A549 (cell line): Measurements from ENCODE around the gene CLASP1.

ENCODE experiments used
- JUNB ChIP-seq: fragments of >200 bp; sonication (Bioruptor Twin); formaldehyde crosslinking; IDR thresholded peaks from 2 replicates; pipeline ENCODE4 v1.6.1; 2016
- KDM5A ChIP-seq: fragments of 200-600 bp; sonication (generic); IDR thresholded peaks from 2 replicates; pipeline ENCODE4 v1.6.1; 2016; ENCODE audit warnings: antibody characterized with exemption, mild to moderate bottlenecking
- TF ChIP-seq, protein P1 (sequence below): fragments of >200 bp; sonication (Bioruptor Twin); formaldehyde crosslinking; IDR thresholded peaks from 3 replicates; pipeline ENCODE4 v1.5.1; 2016

GRCh38 chr2:121519153-121519552, 130.1 kb downstream of the CLASP1 start:
- no peak for TF ChIP-seq KDM5A
- TF ChIP-seq, protein P1, sequence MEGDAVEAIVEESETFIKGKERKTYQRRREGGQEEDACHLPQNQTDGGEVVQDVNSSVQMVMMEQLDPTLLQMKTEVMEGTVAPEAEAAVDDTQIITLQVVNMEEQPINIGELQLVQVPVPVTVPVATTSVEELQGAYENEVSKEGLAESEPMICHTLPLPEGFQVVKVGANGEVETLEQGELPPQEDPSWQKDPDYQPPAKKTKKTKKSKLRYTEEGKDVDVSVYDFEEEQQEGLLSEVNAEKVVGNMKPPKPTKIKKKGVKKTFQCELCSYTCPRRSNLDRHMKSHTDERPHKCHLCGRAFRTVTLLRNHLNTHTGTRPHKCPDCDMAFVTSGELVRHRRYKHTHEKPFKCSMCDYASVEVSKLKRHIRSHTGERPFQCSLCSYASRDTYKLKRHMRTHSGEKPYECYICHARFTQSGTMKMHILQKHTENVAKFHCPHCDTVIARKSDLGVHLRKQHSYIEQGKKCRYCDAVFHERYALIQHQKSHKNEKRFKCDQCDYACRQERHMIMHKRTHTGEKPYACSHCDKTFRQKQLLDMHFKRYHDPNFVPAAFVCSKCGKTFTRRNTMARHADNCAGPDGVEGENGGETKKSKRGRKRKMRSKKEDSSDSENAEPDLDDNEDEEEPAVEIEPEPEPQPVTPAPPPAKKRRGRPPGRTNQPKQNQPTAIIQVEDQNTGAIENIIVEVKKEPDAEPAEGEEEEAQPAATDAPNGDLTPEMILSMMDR, result no peak
- TF ChIP-seq JUNB, result no peak
